K562 (cell line): ENCODE measurements around the gene DPH1. TPM values are rescaled to one million over a fixed set of nuclear protein-coding genes. Genes with fewer than 3 reads are reported as not detected.

ENCODE experiments used
- ARID2 ChIP-seq: fragments of 450-650 bp; IDR thresholded peaks from 2 replicates; pipeline ENCODE4 v1.6.1; 2017; ENCODE audit warnings: antibody characterized with exemption, mild to moderate bottlenecking
- CBX8 ChIP-seq: fragments of 200-600 bp; sonication (generic); IDR thresholded peaks from 2 replicates; pipeline ENCODE4 v1.6.1; 2012; ENCODE audit warnings: borderline replicate concordance, mixed run types, low read depth, mild to moderate bottlenecking, moderate library complexity, mixed read lengths, low read length, control low read depth, inconsistent platforms; ENCODE audit not compliant: poor library complexity, severe bottlenecking; ENCODE audit errors: extremely low read depth
- CHD4 ChIP-seq: fragments of 200-600 bp; sonication (generic); IDR thresholded peaks from 3 replicates; pipeline ENCODE4 v1.6.1; 2012; ENCODE audit warnings: low read depth, mild to moderate bottlenecking, mixed read lengths, low read length, inconsistent platforms; ENCODE audit not compliant: insufficient read depth, insufficient replicate concordance, poor library complexity, severe bottlenecking
- EZH2 ChIP-seq: IDR thresholded peaks from 2 replicates; pipeline ENCODE4 v1.6.1; 2012; ENCODE audit warnings: low read depth, mild to moderate bottlenecking, inconsistent platforms, low read length, borderline replicate concordance
- FOSL1 ChIP-seq: fragments of 200-800 bp; sonication (Bioruptor generic); conservative IDR thresholded peaks from 2 replicates; pipeline ENCODE4 v1.6.1; 2016; ENCODE audit warnings: missing genetic modification characterization, missing compliant biosample characterization
- MYC ChIP-seq, 2 experiments: fragments of 250-450 bp in 1 of 2; sonication (Bioruptor Pico) in 1 of 2; IDR thresholded peaks; 2 replicates each; pipeline versions ENCODE4 v1.5.1 to v1.6.1; 2012 to 2021; ENCODE audit warnings: low read depth in 2 of 2, borderline replicate concordance in 1 of 2, improper control_type of control experiment in 1 of 2, low read length in 1 of 2, mild to moderate bottlenecking in 1 of 2, moderate library complexity in 1 of 2
- POLR2H ChIP-seq: IDR thresholded peaks from 2 replicates; pipeline ENCODE4 v1.6.1; 2016; ENCODE audit warnings: missing genetic modification characterization, low read depth, mild to moderate bottlenecking, control low read depth, missing compliant biosample characterization, moderate library complexity
- SAFB2 ChIP-seq: fragments of 200-400 bp; formaldehyde crosslinking; IDR thresholded peaks from 2 replicates; pipeline ENCODE4 v1.6.1; 2018; ENCODE audit warnings: borderline replicate concordance, low read length, low read depth, moderate library complexity; ENCODE audit not compliant: severe bottlenecking
- SNIP1 ChIP-seq: fragments of 450-650 bp; IDR thresholded peaks from 2 replicates; pipeline ENCODE4 v1.7.1; 2017; ENCODE audit warnings: low read depth, mild to moderate bottlenecking
- SRSF1 ChIP-seq: fragments of 200-400 bp; formaldehyde crosslinking; IDR thresholded peaks from 2 replicates; pipeline ENCODE4 v1.6.1; 2017; ENCODE audit warnings: mild to moderate bottlenecking, low read depth, low read length, moderate library complexity
- TAF1 ChIP-seq: IDR thresholded peaks from 2 replicates; pipeline ENCODE4 v1.6.1; 2011; ENCODE audit warnings: mild to moderate bottlenecking, low read length, moderate library complexity; ENCODE audit not compliant: insufficient read depth, control insufficient read depth, severe bottlenecking; ENCODE audit errors: extremely low read depth
- TCF7 ChIP-seq: sonication (generic); IDR thresholded peaks from 2 replicates; pipeline ENCODE4 v1.6.1; 2016; ENCODE audit warnings: antibody characterized with exemption, borderline replicate concordance
- ZNF316 ChIP-seq: fragments of 450-650 bp; IDR thresholded peaks from 2 replicates; pipeline ENCODE4 v1.6.1; 2016
- ZNF408 ChIP-seq: fragments of 250-450 bp; sonication (Bioruptor Pico); IDR thresholded peaks from 2 replicates; pipeline ENCODE4 v1.4.0; 2020; ENCODE audit warnings: low read depth, mild to moderate bottlenecking, moderate library complexity
- polyA plus RNA-seq, 8 experiments: library from polyadenylated mRNA; depleted of rRNA in 4 of 8; stranded (reverse) in 5 of 8; unstranded in 3 of 8; fragments of >200 nt; fragmentation: Nextera tagmentation in 2 of 8; fragmentation: Illumina TruSeq in 1 of 8; extraction: Ambion mirVana in 2 of 8; extraction: Trizol in 1 of 8; gene quantifications; 2 replicates each; pipeline versions ENCODE4 v1.2.1 to v1.2.3, GENCODE V29; 2011 to 2014; ENCODE audit warnings: inconsistent platforms in 1 of 8, missing spikeins in 1 of 8
- total RNA-seq, 7 experiments: library from RNA; depleted of rRNA in 6 of 7; stranded (reverse); fragments of >200 nt in 6 of 7; fragmentation: Illumina TruSeq in 2 of 7; extraction: Trizol in 2 of 7; gene quantifications; 2 replicates each; pipeline versions ENCODE4 v1.2.1 to v1.2.3, GENCODE V29; 2011 to 2021; ENCODE audit warnings: low replicate concordance in 1 of 7
- TF ChIP-seq, protein P1 (sequence below): fragments of 450-650 bp; formaldehyde crosslinking; IDR thresholded peaks from 2 replicates; pipeline ENCODE4 v1.4.0; 2020; ENCODE audit warnings: mild to moderate bottlenecking, moderate library complexity
- TF ChIP-seq, protein P2 (sequence below): sonication (generic); formaldehyde crosslinking; IDR thresholded peaks from 2 replicates; pipeline ENCODE4 v1.8.1; 2023; ENCODE audit warnings: missing genetic modification reagents, mild to moderate bottlenecking, borderline replicate concordance
- TF ChIP-seq, protein P3 (sequence below): fragments of 250-450 bp; sonication (Bioruptor Pico); IDR thresholded peaks from 2 replicates; pipeline ENCODE4 v1.5.0; 2020; ENCODE audit warnings: mild to moderate bottlenecking

DPH1 gene
- total and polyA plus RNA-seq, 9 of the 15 experiments (the other 6 are each of a cell fraction or from before 2014, with no cell fraction given): 0.42 to 40.6 (median 20.2) TPM

DNA sequence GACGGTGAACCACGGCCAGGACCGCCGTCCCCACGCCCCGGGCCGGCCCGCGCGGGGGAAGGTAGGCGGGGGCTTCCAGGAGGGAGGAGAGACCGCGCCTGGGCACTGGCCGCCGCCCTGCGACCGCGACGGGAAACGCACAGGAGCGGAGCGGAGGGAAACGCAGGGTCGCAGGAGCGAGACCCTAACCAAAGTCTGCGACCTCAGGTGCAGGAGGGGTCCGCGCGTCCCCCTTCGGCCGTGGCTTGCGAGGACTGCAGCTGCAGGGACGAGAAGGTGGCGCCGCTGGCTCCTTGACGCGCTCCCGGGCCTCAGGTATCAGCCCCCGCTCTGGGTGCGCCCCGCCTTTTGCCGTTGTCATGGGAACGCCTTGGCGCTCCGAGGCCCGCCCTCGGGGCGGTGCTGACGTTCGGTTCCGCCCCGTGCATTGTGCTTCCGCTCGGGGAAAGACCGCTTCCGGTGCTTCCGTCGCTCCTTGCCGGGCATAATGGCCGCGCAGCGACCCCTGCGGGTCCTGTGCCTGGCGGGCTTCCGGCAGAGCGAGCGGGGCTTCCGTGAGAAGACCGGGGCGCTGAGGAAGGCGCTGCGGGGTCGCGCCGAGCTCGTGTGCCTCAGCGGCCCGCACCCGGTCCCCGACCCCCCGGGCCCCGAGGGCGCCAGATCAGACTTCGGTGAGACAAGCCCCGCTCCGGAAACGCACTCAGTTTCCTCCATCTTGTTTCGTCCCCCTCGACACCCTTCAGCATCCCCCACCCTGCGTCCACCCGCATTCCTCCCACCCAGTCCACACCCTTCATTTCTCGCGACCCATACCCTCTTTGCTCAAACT, 11.8 kb downstream of the DPH1 start, which contains the start of gene OVCA2 (continued):
- TF ChIP-seq MYC (IDR thresholded peaks at IDR 0.05; ENCODE audit: low read depth, low read length) (peak; percentile 28; the same call in 1 of the 2 replicates), MYC (CRISPR knock-in tag; IDR thresholded peaks at IDR 0.05; ENCODE audit: borderline replicate concordance, low read depth) (no peak), ZNF408 (CRISPR knock-in tag) (no peak), SRSF1 (0 out of 2 replicates have a peak, but pooled peaks have one; percentile 66), TCF7 (no peak), CBX8 (no peak), SAFB2 (no peak), ARID2 (no peak), FOSL1 (tag) (0 out of 2 replicates have a peak, but pooled peaks have one; percentile 20), SNIP1 (no peak), ZNF316 (no peak), EZH2 (no peak), POLR2H (peak; percentile 44; the same call in 1 of the 2 replicates), TAF1 (peak; percentile 80), CHD4 (no peak)
- TF ChIP-seq, protein P1, sequence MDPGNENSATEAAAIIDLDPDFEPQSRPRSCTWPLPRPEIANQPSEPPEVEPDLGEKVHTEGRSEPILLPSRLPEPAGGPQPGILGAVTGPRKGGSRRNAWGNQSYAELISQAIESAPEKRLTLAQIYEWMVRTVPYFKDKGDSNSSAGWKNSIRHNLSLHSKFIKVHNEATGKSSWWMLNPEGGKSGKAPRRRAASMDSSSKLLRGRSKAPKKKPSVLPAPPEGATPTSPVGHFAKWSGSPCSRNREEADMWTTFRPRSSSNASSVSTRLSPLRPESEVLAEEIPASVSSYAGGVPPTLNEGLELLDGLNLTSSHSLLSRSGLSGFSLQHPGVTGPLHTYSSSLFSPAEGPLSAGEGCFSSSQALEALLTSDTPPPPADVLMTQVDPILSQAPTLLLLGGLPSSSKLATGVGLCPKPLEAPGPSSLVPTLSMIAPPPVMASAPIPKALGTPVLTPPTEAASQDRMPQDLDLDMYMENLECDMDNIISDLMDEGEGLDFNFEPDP: no peak
- TF ChIP-seq, protein P2, sequence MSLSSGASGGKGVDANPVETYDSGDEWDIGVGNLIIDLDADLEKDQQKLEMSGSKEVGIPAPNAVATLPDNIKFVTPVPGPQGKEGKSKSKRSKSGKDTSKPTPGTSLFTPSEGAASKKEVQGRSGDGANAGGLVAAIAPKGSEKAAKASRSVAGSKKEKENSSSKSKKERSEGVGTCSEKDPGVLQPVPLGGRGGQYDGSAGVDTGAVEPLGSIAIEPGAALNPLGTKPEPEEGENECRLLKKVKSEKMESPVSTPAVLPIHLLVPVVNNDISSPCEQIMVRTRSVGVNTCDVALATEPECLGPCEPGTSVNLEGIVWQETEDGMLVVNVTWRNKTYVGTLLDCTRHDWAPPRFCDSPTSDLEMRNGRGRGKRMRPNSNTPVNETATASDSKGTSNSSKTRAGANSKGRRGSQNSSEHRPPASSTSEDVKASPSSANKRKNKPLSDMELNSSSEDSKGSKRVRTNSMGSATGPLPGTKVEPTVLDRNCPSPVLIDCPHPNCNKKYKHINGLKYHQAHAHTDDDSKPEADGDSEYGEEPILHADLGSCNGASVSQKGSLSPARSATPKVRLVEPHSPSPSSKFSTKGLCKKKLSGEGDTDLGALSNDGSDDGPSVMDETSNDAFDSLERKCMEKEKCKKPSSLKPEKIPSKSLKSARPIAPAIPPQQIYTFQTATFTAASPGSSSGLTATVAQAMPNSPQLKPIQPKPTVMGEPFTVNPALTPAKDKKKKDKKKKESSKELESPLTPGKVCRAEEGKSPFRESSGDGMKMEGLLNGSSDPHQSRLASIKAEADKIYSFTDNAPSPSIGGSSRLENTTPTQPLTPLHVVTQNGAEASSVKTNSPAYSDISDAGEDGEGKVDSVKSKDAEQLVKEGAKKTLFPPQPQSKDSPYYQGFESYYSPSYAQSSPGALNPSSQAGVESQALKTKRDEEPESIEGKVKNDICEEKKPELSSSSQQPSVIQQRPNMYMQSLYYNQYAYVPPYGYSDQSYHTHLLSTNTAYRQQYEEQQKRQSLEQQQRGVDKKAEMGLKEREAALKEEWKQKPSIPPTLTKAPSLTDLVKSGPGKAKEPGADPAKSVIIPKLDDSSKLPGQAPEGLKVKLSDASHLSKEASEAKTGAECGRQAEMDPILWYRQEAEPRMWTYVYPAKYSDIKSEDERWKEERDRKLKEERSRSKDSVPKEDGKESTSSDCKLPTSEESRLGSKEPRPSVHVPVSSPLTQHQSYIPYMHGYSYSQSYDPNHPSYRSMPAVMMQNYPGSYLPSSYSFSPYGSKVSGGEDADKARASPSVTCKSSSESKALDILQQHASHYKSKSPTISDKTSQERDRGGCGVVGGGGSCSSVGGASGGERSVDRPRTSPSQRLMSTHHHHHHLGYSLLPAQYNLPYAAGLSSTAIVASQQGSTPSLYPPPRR (CRISPR knock-in tag): peak; percentile 44; the same call in 1 of the 2 replicates
- TF ChIP-seq, protein P3, sequence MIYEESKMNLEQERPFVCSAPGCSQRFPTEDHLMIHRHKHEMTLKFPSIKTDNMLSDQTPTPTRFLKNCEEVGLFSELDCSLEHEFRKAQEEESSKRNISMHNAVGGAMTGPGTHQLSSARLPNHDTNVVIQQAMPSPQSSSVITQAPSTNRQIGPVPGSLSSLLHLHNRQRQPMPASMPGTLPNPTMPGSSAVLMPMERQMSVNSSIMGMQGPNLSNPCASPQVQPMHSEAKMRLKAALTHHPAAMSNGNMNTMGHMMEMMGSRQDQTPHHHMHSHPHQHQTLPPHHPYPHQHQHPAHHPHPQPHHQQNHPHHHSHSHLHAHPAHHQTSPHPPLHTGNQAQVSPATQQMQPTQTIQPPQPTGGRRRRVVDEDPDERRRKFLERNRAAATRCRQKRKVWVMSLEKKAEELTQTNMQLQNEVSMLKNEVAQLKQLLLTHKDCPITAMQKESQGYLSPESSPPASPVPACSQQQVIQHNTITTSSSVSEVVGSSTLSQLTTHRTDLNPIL: no peak
